SK-N-SH (cell line): ENCODE data around the gene ASB11. TPM values are rescaled to one million over a fixed set of nuclear protein-coding genes. Genes with fewer than 3 reads are reported as not detected.

Experiments used
- CTCF ChIA-PET: fragments of 300-600, 350-600 bp; formaldehyde crosslinking; extraction: SDS; loops from one replicate; lab custom pipeline; 2021; lab: Yijun Ruan, JAX
- POLR2A ChIA-PET: fragments of 350-600 bp; sonication (Branson Sonifier 250); formaldehyde crosslinking; extraction: SDS; loops from one replicate; lab custom pipeline; 2020; ENCODE audit warnings: antibody characterized with exemption, inconsistent platforms; lab: Yijun Ruan, JAX
- DNase-seq: peaks from one replicate; pipeline ENCODE4 v3.0.0; 2012
- H2AFZ ChIP-seq: fragments of 200-600 bp; sonication (generic); 2 replicates; pipeline ENCODE4 v1.8.1; 2016; ENCODE audit warnings: antibody characterized with exemption, mild to moderate bottlenecking, low read depth
- H3F3A ChIP-seq: fragments of 200-600 bp; sonication (generic); replicated peaks from 2 replicates; pipeline ENCODE3; 2016; ENCODE audit warnings: antibody characterized with exemption, mild to moderate bottlenecking; ENCODE audit not compliant: insufficient read depth
- H3K27ac ChIP-seq, 2 experiments: fragments of 200-500 bp in 1 of 2; fragments of 200-600 bp in 1 of 2; sonication (Bioruptor generic) in 1 of 2; sonication (generic), shearing (Covaris generic) in 1 of 2; 2 replicates each; pipeline versions ENCODE4 v1.5.1 to v1.6.1; 2014 to 2016; ENCODE audit warnings: low read depth in 2 of 2, inconsistent platforms in 1 of 2, low read length in 1 of 2, mild to moderate bottlenecking in 1 of 2, mixed read lengths in 1 of 2
- H3K27me3 ChIP-seq: fragments of 200-600 bp; sonication (generic), shearing (Covaris generic); 2 replicates; pipeline ENCODE4 v1.6.1; 2016; ENCODE audit warnings: mixed run types; ENCODE audit not compliant: insufficient read depth
- H3K36me3 ChIP-seq, 2 experiments: fragments of 200-500 bp in 1 of 2; fragments of 200-600 bp in 1 of 2; sonication (Bioruptor generic) in 1 of 2; sonication (generic) in 1 of 2; replicated peaks in 1 of 2; 2 replicates each; pipeline versions ENCODE3 to v1.5.1; 2014 to 2016; ENCODE audit warnings: low read length in 1 of 2, mild to moderate bottlenecking in 1 of 2; ENCODE audit not compliant: insufficient read depth in 2 of 2, control insufficient read depth in 1 of 2
- H3K4me1 ChIP-seq, 2 experiments: fragments of 200-500 bp in 1 of 2; fragments of 200-600 bp in 1 of 2; sonication (Bioruptor generic) in 1 of 2; sonication (generic), shearing (Covaris generic) in 1 of 2; 2 replicates each; pipeline versions ENCODE4 v1.5.1 to v1.6.1; 2014 to 2016; ENCODE audit warnings: low read depth in 1 of 2, low read length in 1 of 2, mixed run types in 1 of 2; ENCODE audit not compliant: insufficient read depth in 2 of 2, control insufficient read depth in 1 of 2
- H3K4me2 ChIP-seq: fragments of 200-600 bp; sonication (generic), shearing (Covaris generic); 2 replicates; pipeline ENCODE4 v1.6.1; 2017; ENCODE audit warnings: mixed run types
- H3K4me3 ChIP-seq, 2 experiments: fragments of 200-500 bp in 1 of 2; fragments of 200-600 bp in 1 of 2; sonication (Bioruptor generic) in 1 of 2; sonication (generic), shearing (Covaris generic) in 1 of 2; 2 replicates each; pipeline versions ENCODE4 v1.5.1 to v1.8.1; 2014 to 2016; ENCODE audit warnings: low read depth in 2 of 2, inconsistent platforms in 1 of 2, low read length in 1 of 2, mild to moderate bottlenecking in 1 of 2, mixed read lengths in 1 of 2, moderate library complexity in 1 of 2
- H3K79me2 ChIP-seq: fragments of 200-600 bp; sonication (generic); 2 replicates; pipeline ENCODE4 v1.8.1; 2017; ENCODE audit warnings: mild to moderate bottlenecking; ENCODE audit not compliant: insufficient read depth
- H3K9ac ChIP-seq: fragments of 200-600 bp; sonication (generic); 2 replicates; pipeline ENCODE4 v1.6.1; 2017; ENCODE audit warnings: mixed run types
- H3K9me2 ChIP-seq: fragments of 200-600 bp; sonication (generic); 2 replicates; pipeline ENCODE4 v1.6.1; 2017; ENCODE audit warnings: mixed run types
- H3K9me3 ChIP-seq: fragments of 200-600 bp; sonication (generic); 2 replicates; pipeline ENCODE4 v1.6.1; 2017; ENCODE audit warnings: mixed run types, mild to moderate bottlenecking, moderate library complexity
- H4K20me1 ChIP-seq: fragments of 200-600 bp; sonication (generic); 2 replicates; pipeline ENCODE4 v1.6.1; 2017; ENCODE audit warnings: mild to moderate bottlenecking, mixed run types; ENCODE audit not compliant: insufficient read depth
- EP300 ChIP-seq, 2 experiments: IDR thresholded peaks; 2 replicates each; pipeline versions ENCODE4 v1.4.0 to v1.6.1; 2012; ENCODE audit warnings: borderline replicate concordance in 1 of 2, low read depth in 1 of 2, low read length in 1 of 2
- MXI1 ChIP-seq: IDR thresholded peaks from 2 replicates; pipeline ENCODE4 v1.6.1; 2012; ENCODE audit warnings: mild to moderate bottlenecking, low read depth, low read length, improper control_type of control experiment
- RAD21 ChIP-seq: IDR thresholded peaks from 2 replicates; pipeline ENCODE4 v1.6.1; 2012; ENCODE audit warnings: mild to moderate bottlenecking, low read length
- RCOR1 ChIP-seq: fragments of 150-350 bp; IDR thresholded peaks from 2 replicates; pipeline ENCODE4 v1.6.1; 2017; ENCODE audit warnings: antibody characterized with exemption, low read length
- SMC3 ChIP-seq: IDR thresholded peaks from 2 replicates; pipeline ENCODE4 v1.6.1; 2012; ENCODE audit warnings: low read depth, low read length, improper control_type of control experiment
- TAF1 ChIP-seq: IDR thresholded peaks from 2 replicates; pipeline ENCODE4 v1.6.1; 2012; ENCODE audit warnings: low read depth, mild to moderate bottlenecking, low read length, moderate library complexity, borderline replicate concordance
- WGBS: methylation state at CpG from one replicate; pipeline ENCODE4 v1.1.6; 2017; ENCODE audit warnings: low lambda C conversion rate; 5-methylcytosine and 5-hydroxymethylcytosine counted together
- polyA plus RNA-seq, 3 experiments: library from polyadenylated mRNA; depleted of rRNA; stranded (reverse); fragments of >200 nt; gene quantifications; 2 replicates each; pipeline ENCODE4 v1.2.3, GENCODE V29; 2012
- TF ChIP-seq, protein P1 (sequence below): IDR thresholded peaks from 2 replicates; pipeline ENCODE4 v1.4.0; 2012; ENCODE audit warnings: low read depth, borderline replicate concordance
- TF ChIP-seq, protein P2 (sequence below): IDR thresholded peaks from 2 replicates; pipeline ENCODE4 v1.4.0; 2012; ENCODE audit warnings: low read depth, borderline replicate concordance
- TF ChIP-seq, protein P3 (sequence below): IDR thresholded peaks from 2 replicates; pipeline ENCODE4; 2012
- TF ChIP-seq, protein P4 (sequence below): fragments of 200-600 bp; sonication (generic); IDR thresholded peaks from 2 replicates; pipeline ENCODE4 v1.6.1; 2017; ENCODE audit warnings: antibody characterized with exemption, mild to moderate bottlenecking, moderate library complexity

ASB11 gene
- polyA plus RNA-seq, 1 of the 3 experiments (the other 2 are of a cell fraction) = not detected

DNA sequence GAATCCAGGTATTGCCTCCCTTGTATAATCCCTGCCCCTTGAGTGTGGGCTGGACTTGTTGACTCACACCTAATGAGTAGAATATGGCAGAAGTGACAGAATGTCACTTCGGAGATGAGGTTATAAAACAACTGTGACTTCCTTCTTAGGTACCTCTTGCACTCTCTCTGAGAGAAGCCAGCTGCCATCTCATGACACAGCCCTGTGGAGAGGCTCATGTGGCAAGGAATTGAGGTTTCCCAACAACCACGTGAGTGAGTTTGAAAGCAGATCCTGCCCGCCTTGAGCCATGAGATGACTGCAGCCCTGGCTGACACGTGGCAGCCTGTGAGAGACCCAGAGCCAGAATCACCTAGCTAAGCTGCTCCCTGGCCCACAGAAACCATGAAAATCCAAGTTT is 13.5 kb downstream of the ASB11 start (continued):
- TF ChIP-seq, protein P1, sequence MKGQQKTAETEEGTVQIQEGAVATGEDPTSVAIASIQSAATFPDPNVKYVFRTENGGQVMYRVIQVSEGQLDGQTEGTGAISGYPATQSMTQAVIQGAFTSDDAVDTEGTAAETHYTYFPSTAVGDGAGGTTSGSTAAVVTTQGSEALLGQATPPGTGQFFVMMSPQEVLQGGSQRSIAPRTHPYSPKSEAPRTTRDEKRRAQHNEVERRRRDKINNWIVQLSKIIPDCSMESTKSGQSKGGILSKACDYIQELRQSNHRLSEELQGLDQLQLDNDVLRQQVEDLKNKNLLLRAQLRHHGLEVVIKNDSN = no peak
- TF ChIP-seq RCOR1 (no peak), TAF1 (no peak), EP300 (IDR thresholded peaks at IDR 0.05; ENCODE audit: borderline replicate concordance in 1 of 2, low read depth in 1 of 2, low read length in 1 of 2) (no peak)
- TF ChIP-seq, protein P2, sequence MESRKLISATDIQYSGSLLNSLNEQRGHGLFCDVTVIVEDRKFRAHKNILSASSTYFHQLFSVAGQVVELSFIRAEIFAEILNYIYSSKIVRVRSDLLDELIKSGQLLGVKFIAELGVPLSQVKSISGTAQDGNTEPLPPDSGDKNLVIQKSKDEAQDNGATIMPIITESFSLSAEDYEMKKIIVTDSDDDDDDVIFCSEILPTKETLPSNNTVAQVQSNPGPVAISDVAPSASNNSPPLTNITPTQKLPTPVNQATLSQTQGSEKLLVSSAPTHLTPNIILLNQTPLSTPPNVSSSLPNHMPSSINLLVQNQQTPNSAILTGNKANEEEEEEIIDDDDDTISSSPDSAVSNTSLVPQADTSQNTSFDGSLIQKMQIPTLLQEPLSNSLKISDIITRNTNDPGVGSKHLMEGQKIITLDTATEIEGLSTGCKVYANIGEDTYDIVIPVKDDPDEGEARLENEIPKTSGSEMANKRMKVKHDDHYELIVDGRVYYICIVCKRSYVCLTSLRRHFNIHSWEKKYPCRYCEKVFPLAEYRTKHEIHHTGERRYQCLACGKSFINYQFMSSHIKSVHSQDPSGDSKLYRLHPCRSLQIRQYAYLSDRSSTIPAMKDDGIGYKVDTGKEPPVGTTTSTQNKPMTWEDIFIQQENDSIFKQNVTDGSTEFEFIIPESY = no peak
- TF ChIP-seq, protein P3, sequence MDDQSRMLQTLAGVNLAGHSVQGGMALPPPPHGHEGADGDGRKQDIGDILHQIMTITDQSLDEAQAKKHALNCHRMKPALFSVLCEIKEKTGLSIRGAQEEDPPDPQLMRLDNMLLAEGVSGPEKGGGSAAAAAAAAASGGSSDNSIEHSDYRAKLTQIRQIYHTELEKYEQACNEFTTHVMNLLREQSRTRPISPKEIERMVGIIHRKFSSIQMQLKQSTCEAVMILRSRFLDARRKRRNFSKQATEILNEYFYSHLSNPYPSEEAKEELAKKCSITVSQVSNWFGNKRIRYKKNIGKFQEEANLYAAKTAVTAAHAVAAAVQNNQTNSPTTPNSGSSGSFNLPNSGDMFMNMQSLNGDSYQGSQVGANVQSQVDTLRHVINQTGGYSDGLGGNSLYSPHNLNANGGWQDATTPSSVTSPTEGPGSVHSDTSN = no peak

DNA sequence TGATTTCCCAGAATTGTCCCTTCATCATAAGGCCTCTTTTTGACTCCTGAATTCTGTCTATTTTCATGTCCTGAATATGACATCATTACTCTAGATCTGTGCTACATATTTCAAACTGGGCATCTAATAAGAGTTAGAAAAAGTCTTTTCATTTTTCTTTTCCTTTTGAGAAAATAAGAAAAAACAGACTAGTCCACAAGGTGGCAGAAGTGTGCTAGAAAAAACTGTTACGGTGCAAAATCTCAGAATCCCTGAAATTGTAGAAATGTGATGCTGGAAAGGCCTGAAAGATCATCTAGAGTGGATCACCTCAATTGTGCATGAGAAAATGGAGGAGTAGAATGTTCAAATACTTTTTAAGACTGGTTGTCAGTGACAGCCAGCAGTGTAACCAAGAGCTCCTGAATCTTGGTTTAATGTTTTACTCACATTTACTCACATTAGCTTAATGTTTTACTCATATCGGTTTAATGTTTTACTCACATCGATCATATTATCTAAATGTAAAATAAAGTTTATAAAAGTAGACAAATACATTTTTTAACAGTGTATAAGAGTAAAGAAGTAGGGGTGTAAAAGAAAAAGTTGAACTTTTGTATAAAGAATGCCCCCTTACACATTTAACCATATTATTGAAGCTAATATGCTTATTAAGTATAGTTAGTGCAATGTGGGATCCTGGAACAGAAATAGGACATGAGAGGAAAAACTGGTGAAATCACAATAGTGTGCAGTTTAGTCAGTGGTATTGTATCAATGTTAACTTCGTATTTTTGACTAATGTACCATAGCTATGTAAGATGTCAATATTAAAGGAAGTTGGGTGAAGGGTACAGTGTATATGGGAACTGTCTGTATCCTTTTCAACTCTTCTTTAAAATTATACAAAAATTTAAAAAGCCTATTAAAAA is 15.2 kb downstream of the ASB11 start:
- Histone ChIP-seq H3K27me3 (no peaks in the 10 kb centered on the region), H3K9me3 (no peaks in the 10 kb centered on the region)
- TF ChIP-seq, protein P4, sequence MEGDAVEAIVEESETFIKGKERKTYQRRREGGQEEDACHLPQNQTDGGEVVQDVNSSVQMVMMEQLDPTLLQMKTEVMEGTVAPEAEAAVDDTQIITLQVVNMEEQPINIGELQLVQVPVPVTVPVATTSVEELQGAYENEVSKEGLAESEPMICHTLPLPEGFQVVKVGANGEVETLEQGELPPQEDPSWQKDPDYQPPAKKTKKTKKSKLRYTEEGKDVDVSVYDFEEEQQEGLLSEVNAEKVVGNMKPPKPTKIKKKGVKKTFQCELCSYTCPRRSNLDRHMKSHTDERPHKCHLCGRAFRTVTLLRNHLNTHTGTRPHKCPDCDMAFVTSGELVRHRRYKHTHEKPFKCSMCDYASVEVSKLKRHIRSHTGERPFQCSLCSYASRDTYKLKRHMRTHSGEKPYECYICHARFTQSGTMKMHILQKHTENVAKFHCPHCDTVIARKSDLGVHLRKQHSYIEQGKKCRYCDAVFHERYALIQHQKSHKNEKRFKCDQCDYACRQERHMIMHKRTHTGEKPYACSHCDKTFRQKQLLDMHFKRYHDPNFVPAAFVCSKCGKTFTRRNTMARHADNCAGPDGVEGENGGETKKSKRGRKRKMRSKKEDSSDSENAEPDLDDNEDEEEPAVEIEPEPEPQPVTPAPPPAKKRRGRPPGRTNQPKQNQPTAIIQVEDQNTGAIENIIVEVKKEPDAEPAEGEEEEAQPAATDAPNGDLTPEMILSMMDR = peak; percentile 70
- TF ChIP-seq TAF1 (no peak), RAD21 (peak; percentile 73), SMC3 (peak; percentile 38), MXI1 (no peak), EP300 (IDR thresholded peaks at IDR 0.05; ENCODE audit: borderline replicate concordance in 1 of 2, low read depth in 1 of 2, low read length in 1 of 2) (no peak)
- TF ChIP-seq, protein P1 = no peak
- TF ChIP-seq, all 33 proteins: peak for 3
- H3K4me3 ChIP-seq = no peak overlapping the region; a peak in 1 of 4 replicates
- H3K9ac ChIP-seq = no peak overlapping the region
- ChIA-PET POLR2A (no interaction called here), CTCF (interaction anchor here (0.6 to 3.5 kb wide), 25 partner anchors 9 to 1137 kb away, joined by 3 to 17 read pairs (median 4); partner anchors contain the start of genes ASB11 and PIGA)
- no peaks in the 10 kb centered on the region for H3K9me2 ChIP-seq
- H3K4me2 ChIP-seq = no peak overlapping the region
- H4K20me1 ChIP-seq = no peaks in the 10 kb centered on the region
- H3K79me2 ChIP-seq = no peaks in the 10 kb centered on the region
- no peaks in the 10 kb centered on the region; a peak in 1 of 4 replicates for H3K4me1 ChIP-seq
- peak; percentile 49 for DNase-seq
- 23% methylated on average over 4 of the region's 4 CpGs for WGBS
- no peaks in the 10 kb centered on the region for H3K36me3 ChIP-seq
- H2AFZ ChIP-seq = no peak overlapping the region
- H3F3A ChIP-seq = no peaks in the 10 kb centered on the region
- no peak overlapping the region; a peak in 1 of 4 replicates for H3K27ac ChIP-seq
